ENCODE measurements around the gene SLC35F3. TPM values are rescaled to one million over a fixed set of nuclear protein-coding genes. Genes with fewer than 3 reads are reported as not detected.
"Not testable (repeated sequence)": the region's sequence is repeated elsewhere in the genome, so short reads cannot be mapped to it uniquely, and the experiment has no call there.

Gene SLC35F3
- total and polyA plus RNA-seq, 2 donors from 2014 or later = 0.41 to 0.66 TPM

- Histone ChIP-seq H3K4me1 (ENCODE audit: control insufficient read depth in 2 of 3, insufficient read depth in 2 of 3, low read depth in 1 of 3, low read length in 3 of 3) (no peaks in the 10 kb centered on the region), H3K9ac (ENCODE audit: low read length in 3 of 3) (no peak overlapping the region), H3K4me3 (ENCODE audit: low read length in 3 of 3) (no peak overlapping the region), H3K27ac (ENCODE audit: low read depth in 2 of 2, low read length in 2 of 2) (no peak overlapping the region), H3K27me3 (ENCODE audit: control insufficient read depth, insufficient read depth, low read length) (no peaks in the 10 kb centered on the region), H3K36me3 (ENCODE audit: control insufficient read depth in 2 of 3, insufficient read depth in 3 of 3, low read length in 3 of 3) (no peaks in the 10 kb centered on the region), H3K9me3 (ENCODE audit: control insufficient read depth in 2 of 3, insufficient read depth in 1 of 3, low read length in 3 of 3) (peaks cover 0 to 5% (median 0%) of the 10 kb centered on the region in 3 donors)
- TF ChIP-seq CTCF (IDR thresholded peaks at IDR 0.05; ENCODE audit: borderline replicate concordance, extremely low read depth, insufficient read depth) = no peak
- intact Hi-C loops (cut with DNase I) = no loop called here
- DNase-seq (no peak), FAIRE-seq (no peak)
Measured at GRCh38 chr1:234244482-234244881, 340.0 kb downstream of the SLC35F3 start.

GRCh38 chr1:234246638-234247116, 342.2 kb downstream of the SLC35F3 start:
- Histone ChIP-seq H3K27me3 (ENCODE audit: control insufficient read depth, insufficient read depth, low read length) (no peaks in the 10 kb centered on the region), H3K4me3 (ENCODE audit: low read length in 3 of 3) (no peak overlapping the region), H3K9me3 (ENCODE audit: control insufficient read depth in 2 of 3, insufficient read depth in 1 of 3, low read length in 3 of 3) (peaks cover 0 to 5% (median 2%) of the 10 kb centered on the region in 3 donors), H3K27ac (ENCODE audit: low read depth in 2 of 2, low read length in 2 of 2) (no peak overlapping the region), H3K36me3 (ENCODE audit: control insufficient read depth in 2 of 3, insufficient read depth in 3 of 3, low read length in 3 of 3) (no peaks in the 10 kb centered on the region), H3K4me1 (ENCODE audit: control insufficient read depth in 2 of 3, insufficient read depth in 2 of 3, low read depth in 1 of 3, low read length in 3 of 3) (no peaks in the 10 kb centered on the region), H3K9ac (ENCODE audit: low read length in 3 of 3) (no peak overlapping the region)
- DNase-seq (no peak), FAIRE-seq (no peak)
- TF ChIP-seq CTCF (IDR thresholded peaks at IDR 0.05; ENCODE audit: borderline replicate concordance, extremely low read depth, insufficient read depth) = no peak
- intact Hi-C loops (cut with DNase I) = no loop called here

- H3K27me3 ChIP-seq (ENCODE audit: control insufficient read depth, insufficient read depth, low read length); H3K36me3 ChIP-seq (ENCODE audit: control insufficient read depth in 2 of 3, insufficient read depth in 3 of 3, low read length in 3 of 3); H3K4me1 ChIP-seq (ENCODE audit: control insufficient read depth in 2 of 3, insufficient read depth in 2 of 3, low read depth in 1 of 3, low read length in 3 of 3); intact Hi-C loops (cut with DNase I); H3K4me3 ChIP-seq (ENCODE audit: low read length in 3 of 3); FAIRE-seq; H3K9ac ChIP-seq (ENCODE audit: low read length in 3 of 3); H3K27ac ChIP-seq (ENCODE audit: low read depth in 2 of 2, low read length in 2 of 2); H3K9me3 ChIP-seq (ENCODE audit: control insufficient read depth in 2 of 3, insufficient read depth in 1 of 3, low read length in 3 of 3); DNase-seq: not testable (repeated sequence)
Measured at GRCh38 chr1:234247746-234248145, 343.3 kb downstream of the SLC35F3 start.

GRCh38 chr1:234250747-234251146, 346.3 kb downstream of the SLC35F3 start:
- Histone ChIP-seq H3K9ac (ENCODE audit: low read length in 3 of 3) (no peak overlapping the region), H3K27me3 (ENCODE audit: control insufficient read depth, insufficient read depth, low read length) (no peaks in the 10 kb centered on the region), H3K27ac (ENCODE audit: low read depth in 2 of 2, low read length in 2 of 2) (no peak overlapping the region), H3K4me3 (ENCODE audit: low read length in 3 of 3) (no peak overlapping the region), H3K36me3 (ENCODE audit: control insufficient read depth in 2 of 3, insufficient read depth in 3 of 3, low read length in 3 of 3) (no peaks in the 10 kb centered on the region), H3K9me3 (ENCODE audit: control insufficient read depth in 2 of 3, insufficient read depth in 1 of 3, low read length in 3 of 3) (peaks cover 0 to 2% (median 0%) of the 10 kb centered on the region in 3 donors), H3K4me1 (ENCODE audit: control insufficient read depth in 2 of 3, insufficient read depth in 2 of 3, low read depth in 1 of 3, low read length in 3 of 3) (no peaks in the 10 kb centered on the region)
- DNase-seq = no peak
- TF ChIP-seq CTCF (IDR thresholded peaks at IDR 0.05; ENCODE audit: borderline replicate concordance, extremely low read depth, insufficient read depth) = no peak
- intact Hi-C loops (cut with DNase I) = no loop called here
- FAIRE-seq = no peak

All from kidney (tissue), 14 donors.